A549 (cell line): Measurements from ENCODE around the gene MEGF6.

Experiments
- EP300 ChIP-seq, 2 experiments: fragments of >200 bp; sonication (Bioruptor Twin); formaldehyde crosslinking; IDR thresholded peaks; 2 replicates in 1 of 2; 3 replicates in 1 of 2; pipeline ENCODE4 v1.6.1; 2016 to 2017
- ESRRA ChIP-seq: fragments of 150-350 bp; IDR thresholded peaks from 2 replicates; pipeline ENCODE4 v1.6.1; 2014; ENCODE audit warnings: mild to moderate bottlenecking, low read length, borderline replicate concordance
- HOXB13 ChIP-seq: fragments of 250-450 bp; sonication (Bioruptor Pico); IDR thresholded peaks from 2 replicates; pipeline ENCODE4 v1.5.0; 2020; ENCODE audit warnings: low read depth, mild to moderate bottlenecking, moderate library complexity
- JUN ChIP-seq, 2 experiments: fragments of >200 bp; sonication (Bioruptor Twin); formaldehyde crosslinking; IDR thresholded peaks; 2 replicates in 1 of 2; 3 replicates in 1 of 2; pipeline ENCODE4 v1.6.1; 2016 to 2017
- NPAS2 ChIP-seq: fragments of 250-450 bp; sonication (Bioruptor Pico); IDR thresholded peaks from 2 replicates; pipeline ENCODE4 v1.8.0; 2022; ENCODE audit warnings: mild to moderate bottlenecking, moderate library complexity, borderline replicate concordance
- PHF8 ChIP-seq: fragments of 200-600 bp; sonication (generic); IDR thresholded peaks from 2 replicates; pipeline ENCODE4 v1.6.1; 2016; ENCODE audit warnings: low read depth, mild to moderate bottlenecking, antibody characterized with exemption, moderate library complexity, borderline replicate concordance
- POLR2A ChIP-seq: IDR thresholded peaks from 2 replicates; pipeline ENCODE4 v1.6.1; 2012; ENCODE audit warnings: mild to moderate bottlenecking, low read length
- RAD21 ChIP-seq, 2 experiments: fragments of >200 bp in 1 of 2; sonication (Bioruptor Twin) in 1 of 2; formaldehyde crosslinking in 1 of 2; IDR thresholded peaks in 1 of 2; conservative IDR thresholded peaks in 1 of 2; 2 replicates in 1 of 2; 3 replicates in 1 of 2; pipeline ENCODE4 v1.6.1; 2012 to 2018; ENCODE audit warnings: inconsistent platforms in 1 of 2
- REST ChIP-seq: fragments of 200-600 bp; sonication (generic); IDR thresholded peaks from 2 replicates; pipeline ENCODE4 v1.6.1; 2016; ENCODE audit warnings: antibody characterized with exemption, mild to moderate bottlenecking, moderate library complexity
- TF ChIP-seq, protein P1 (sequence below): IDR thresholded peaks from 2 replicates; pipeline ENCODE4 v1.6.1; 2012
- TF ChIP-seq, protein P2 (sequence below): fragments of >200 bp; sonication (Bioruptor Twin); formaldehyde crosslinking; IDR thresholded peaks from 3 replicates; pipeline ENCODE4 v1.5.1; 2016
- TF ChIP-seq, protein P3 (sequence below): fragments of 250-450 bp; sonication (Bioruptor Pico); IDR thresholded peaks from 2 replicates; pipeline ENCODE4 v1.5.0; 2021; ENCODE audit warnings: mild to moderate bottlenecking, moderate library complexity, borderline replicate concordance

GRCh38 chr1:3575993-3576392 lies 35.3 kb downstream of the MEGF6 start:
- TF ChIP-seq POLR2A (no peak), HOXB13 (CRISPR knock-in tag) (no peak), ESRRA (no peak), JUN (IDR thresholded peaks at IDR 0.05) (no peak), REST (no peak), RAD21 (conservative IDR thresholded peaks at IDR 0.05 in 1 of 2, IDR thresholded peaks at IDR 0.05 in 1 of 2) (no peak), PHF8 (no peak), EP300 (IDR thresholded peaks at IDR 0.05) (no peak), NPAS2 (no peak)
- TF ChIP-seq, protein P1, sequence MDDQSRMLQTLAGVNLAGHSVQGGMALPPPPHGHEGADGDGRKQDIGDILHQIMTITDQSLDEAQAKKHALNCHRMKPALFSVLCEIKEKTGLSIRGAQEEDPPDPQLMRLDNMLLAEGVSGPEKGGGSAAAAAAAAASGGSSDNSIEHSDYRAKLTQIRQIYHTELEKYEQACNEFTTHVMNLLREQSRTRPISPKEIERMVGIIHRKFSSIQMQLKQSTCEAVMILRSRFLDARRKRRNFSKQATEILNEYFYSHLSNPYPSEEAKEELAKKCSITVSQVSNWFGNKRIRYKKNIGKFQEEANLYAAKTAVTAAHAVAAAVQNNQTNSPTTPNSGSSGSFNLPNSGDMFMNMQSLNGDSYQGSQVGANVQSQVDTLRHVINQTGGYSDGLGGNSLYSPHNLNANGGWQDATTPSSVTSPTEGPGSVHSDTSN: no peak
- TF ChIP-seq, protein P2, sequence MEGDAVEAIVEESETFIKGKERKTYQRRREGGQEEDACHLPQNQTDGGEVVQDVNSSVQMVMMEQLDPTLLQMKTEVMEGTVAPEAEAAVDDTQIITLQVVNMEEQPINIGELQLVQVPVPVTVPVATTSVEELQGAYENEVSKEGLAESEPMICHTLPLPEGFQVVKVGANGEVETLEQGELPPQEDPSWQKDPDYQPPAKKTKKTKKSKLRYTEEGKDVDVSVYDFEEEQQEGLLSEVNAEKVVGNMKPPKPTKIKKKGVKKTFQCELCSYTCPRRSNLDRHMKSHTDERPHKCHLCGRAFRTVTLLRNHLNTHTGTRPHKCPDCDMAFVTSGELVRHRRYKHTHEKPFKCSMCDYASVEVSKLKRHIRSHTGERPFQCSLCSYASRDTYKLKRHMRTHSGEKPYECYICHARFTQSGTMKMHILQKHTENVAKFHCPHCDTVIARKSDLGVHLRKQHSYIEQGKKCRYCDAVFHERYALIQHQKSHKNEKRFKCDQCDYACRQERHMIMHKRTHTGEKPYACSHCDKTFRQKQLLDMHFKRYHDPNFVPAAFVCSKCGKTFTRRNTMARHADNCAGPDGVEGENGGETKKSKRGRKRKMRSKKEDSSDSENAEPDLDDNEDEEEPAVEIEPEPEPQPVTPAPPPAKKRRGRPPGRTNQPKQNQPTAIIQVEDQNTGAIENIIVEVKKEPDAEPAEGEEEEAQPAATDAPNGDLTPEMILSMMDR: no peak
- TF ChIP-seq, protein P3, sequence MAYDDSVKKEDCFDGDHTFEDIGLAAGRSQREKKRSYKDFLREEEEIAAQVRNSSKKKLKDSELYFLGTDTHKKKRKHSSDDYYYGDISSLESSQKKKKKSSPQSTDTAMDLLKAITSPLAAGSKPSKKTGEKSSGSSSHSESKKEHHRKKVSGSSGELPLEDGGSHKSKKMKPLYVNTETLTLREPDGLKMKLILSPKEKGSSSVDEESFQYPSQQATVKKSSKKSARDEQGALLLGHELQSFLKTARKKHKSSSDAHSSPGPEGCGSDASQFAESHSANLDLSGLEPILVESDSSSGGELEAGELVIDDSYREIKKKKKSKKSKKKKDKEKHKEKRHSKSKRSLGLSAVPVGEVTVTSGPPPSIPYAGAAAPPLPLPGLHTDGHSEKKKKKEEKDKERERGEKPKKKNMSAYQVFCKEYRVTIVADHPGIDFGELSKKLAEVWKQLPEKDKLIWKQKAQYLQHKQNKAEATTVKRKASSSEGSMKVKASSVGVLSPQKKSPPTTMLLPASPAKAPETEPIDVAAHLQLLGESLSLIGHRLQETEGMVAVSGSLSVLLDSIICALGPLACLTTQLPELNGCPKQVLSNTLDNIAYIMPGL (CRISPR knock-in tag): no peak
